AG04450 (cell line): ENCODE data around the gene CSNK1A1. TPM values are rescaled to one million over a fixed set of nuclear protein-coding genes. Genes with fewer than 3 reads are reported as not detected.
"Not testable (repeated sequence)": the region's sequence is repeated elsewhere in the genome, so short reads cannot be mapped to it uniquely, and the experiment has no call there.

Experiments
- CTCF ChIA-PET: fragments of 300-600, 350-600 bp; formaldehyde crosslinking; extraction: SDS; loops from one replicate; lab custom pipeline; 2022; ENCODE audit warnings: antibody characterized with exemption, inconsistent platforms; lab: Charles Lee
- POLR2A ChIA-PET: fragments of 350-600 bp; formaldehyde crosslinking; extraction: SDS; loops from one replicate; lab custom pipeline; 2021; ENCODE audit warnings: antibody characterized with exemption, inconsistent platforms; lab: Yijun Ruan, JAX
- DNase-seq: peaks from one replicate; pipeline ENCODE4 v3.0.0-alpha.2; 2011; ENCODE audit warnings: low read depth, low spot score
- H3K27ac ChIP-seq: one replicate; pipeline ENCODE4 v1.5.1; 2012; ENCODE audit warnings: low read depth, low read length, control low read depth
- H3K27me3 ChIP-seq: one replicate; pipeline ENCODE4 v1.6.0; 2012; ENCODE audit warnings: low read length; ENCODE audit not compliant: control insufficient read depth, insufficient read depth
- H3K4me3 ChIP-seq: 2 replicates; pipeline ENCODE4 v1.5.1; 2011; ENCODE audit warnings: mild to moderate bottlenecking, low read depth, low read length, control low read depth
- H3K9me3 ChIP-seq: 2 replicates; pipeline ENCODE4 v1.5.1; 2012; ENCODE audit warnings: low read length; ENCODE audit not compliant: control insufficient read depth, insufficient read depth
- polyA plus RNA-seq: library from polyadenylated mRNA; depleted of rRNA; stranded (reverse); fragments of >200 nt; gene quantifications from 2 replicates; pipeline ENCODE4 v1.2.3, GENCODE V29; 2011
- TF ChIP-seq, protein P1 (sequence below): IDR thresholded peaks from 2 replicates; pipeline ENCODE4 v1.5.1; 2011; ENCODE audit warnings: low read depth, low read length, control low read depth, inconsistent platforms

Gene CSNK1A1
- polyA plus RNA-seq, 1 experiment: 329 TPM

DNA sequence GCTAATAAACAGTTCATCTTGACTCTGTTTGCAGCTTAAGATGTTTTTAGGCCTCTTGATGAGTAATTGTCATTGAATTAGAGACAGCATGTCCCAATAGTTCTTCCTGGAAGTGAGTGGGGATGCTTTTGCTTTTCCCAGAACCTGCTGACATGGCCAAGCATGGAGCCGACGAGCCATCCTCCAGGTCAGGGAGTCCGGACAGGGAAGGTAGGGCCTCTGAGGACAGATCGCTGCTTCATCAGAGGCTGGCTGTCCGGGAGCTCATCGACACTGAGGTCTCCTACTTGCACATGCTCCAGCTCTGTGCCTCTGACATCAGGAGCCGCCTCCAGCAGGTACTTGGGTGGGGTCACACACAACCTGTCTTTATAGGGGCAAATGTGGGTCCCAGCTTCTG, 46.4 kb upstream of the CSNK1A1 start:
- Histone ChIP-seq H3K27me3 (peaks cover 2% of the 10 kb centered on the region), H3K27ac (no peak overlapping the region), H3K9me3 (no peaks in the 10 kb centered on the region), H3K4me3 (no peak overlapping the region)
- no peak for DNase-seq
- TF ChIP-seq, protein P1, sequence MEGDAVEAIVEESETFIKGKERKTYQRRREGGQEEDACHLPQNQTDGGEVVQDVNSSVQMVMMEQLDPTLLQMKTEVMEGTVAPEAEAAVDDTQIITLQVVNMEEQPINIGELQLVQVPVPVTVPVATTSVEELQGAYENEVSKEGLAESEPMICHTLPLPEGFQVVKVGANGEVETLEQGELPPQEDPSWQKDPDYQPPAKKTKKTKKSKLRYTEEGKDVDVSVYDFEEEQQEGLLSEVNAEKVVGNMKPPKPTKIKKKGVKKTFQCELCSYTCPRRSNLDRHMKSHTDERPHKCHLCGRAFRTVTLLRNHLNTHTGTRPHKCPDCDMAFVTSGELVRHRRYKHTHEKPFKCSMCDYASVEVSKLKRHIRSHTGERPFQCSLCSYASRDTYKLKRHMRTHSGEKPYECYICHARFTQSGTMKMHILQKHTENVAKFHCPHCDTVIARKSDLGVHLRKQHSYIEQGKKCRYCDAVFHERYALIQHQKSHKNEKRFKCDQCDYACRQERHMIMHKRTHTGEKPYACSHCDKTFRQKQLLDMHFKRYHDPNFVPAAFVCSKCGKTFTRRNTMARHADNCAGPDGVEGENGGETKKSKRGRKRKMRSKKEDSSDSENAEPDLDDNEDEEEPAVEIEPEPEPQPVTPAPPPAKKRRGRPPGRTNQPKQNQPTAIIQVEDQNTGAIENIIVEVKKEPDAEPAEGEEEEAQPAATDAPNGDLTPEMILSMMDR: no peak
- POLR2A ChIA-PET: no interaction called here
- CTCF ChIA-PET: no interaction called here

DNA sequence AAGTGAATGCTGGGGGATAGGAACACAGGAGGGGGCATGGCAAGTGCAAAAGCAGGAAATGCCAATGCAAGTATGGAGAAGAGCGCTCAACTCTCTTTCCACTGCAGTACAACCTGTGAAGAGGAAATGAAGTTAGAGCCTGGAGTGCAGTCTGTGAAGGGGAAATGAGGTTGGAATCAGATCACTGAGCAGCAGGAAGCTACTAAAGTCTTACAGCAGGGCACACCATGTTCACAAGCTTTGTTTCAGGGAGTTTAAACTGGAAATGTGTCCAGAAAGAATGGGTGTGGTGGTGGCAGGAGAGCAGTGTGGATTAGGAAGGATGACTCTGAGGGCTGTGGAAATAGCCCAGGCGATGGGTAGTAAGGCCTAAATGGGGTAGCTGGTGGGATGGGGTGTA, 45.5 kb upstream of the CSNK1A1 start:
- H3K4me3 ChIP-seq: no peak overlapping the region
- no peak for DNase-seq
- no peaks in the 10 kb centered on the region for H3K9me3 ChIP-seq
- TF ChIP-seq, protein P1: no peak
- ChIA-PET POLR2A (no interaction called here), CTCF (no interaction called here)
- peaks cover 4% of the 10 kb centered on the region for H3K27me3 ChIP-seq
- no peak overlapping the region for H3K27ac ChIP-seq

DNA sequence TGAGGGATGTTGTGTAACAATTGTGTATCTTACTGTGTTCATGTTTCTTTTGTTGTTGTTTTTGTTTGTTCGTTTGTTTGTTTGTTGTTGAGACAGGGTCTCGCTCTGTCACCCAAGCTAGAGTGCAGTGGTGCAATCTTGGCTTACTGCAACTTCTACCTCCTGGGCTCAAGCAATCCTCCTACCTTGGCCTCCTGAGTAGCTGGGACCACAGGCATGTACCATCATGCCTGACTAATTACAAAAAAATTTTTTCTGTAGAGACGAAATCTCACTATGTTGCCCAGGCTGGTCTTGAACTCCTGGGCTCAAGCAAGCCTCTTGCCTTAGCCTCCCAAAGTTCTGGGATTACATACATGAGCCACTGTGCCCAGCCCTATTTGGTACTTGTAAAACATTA, 43.9 kb upstream of the CSNK1A1 start:
- DNase-seq, H3K4me3 ChIP-seq, H3K27me3 ChIP-seq, H3K27ac ChIP-seq, H3K9me3 ChIP-seq: not testable (repeated sequence)
- POLR2A ChIA-PET: interaction anchor here (0.6 kb wide), 1 partner anchor 53 kb away, joined by 6 read pairs; no protein-coding TSS in a partner anchor
- CTCF ChIA-PET: interaction anchor here (0.8 to 1.1 kb wide), 2 partner anchors 23 to 24 kb away, joined by 3 to 4 read pairs; no protein-coding TSS in a partner anchor

DNA sequence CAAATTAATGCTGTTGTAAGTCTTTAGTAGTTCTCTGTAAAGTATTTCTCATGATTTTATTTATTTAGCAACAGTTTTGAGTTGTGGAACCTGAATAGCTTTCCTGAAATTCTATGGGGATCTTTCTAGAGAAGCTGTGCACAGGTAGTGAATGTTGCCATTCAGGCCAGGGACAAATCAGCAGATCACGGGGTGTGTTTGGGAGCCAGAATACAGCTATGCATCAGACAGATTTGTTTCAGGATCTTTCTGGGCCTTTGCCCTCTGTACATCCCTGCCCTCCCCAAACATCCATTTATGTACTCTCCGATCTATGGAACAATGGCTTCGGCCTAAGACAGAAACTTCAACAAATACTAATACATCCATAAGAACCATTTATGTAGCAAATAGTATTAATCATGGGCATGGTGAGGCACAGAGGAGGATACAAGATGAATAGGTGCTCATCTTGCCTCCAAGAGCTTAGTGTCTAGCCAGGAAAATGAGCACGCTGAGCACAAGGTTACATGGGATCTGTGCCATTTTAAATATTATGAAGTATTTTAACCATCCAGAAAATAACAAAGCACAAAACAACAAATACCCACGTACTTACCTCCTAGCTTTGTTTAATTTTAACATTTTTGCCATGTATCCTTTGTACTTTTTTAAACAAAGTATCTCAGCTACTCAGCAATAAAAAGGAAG, 43.1 kb upstream of the CSNK1A1 start:
- ChIA-PET CTCF (interaction anchor here (1.1 kb wide), 1 partner anchor 24 kb away, joined by 3 read pairs; no protein-coding TSS in a partner anchor), POLR2A (no interaction called here)
- no peak overlapping the region for H3K4me3 ChIP-seq
- TF ChIP-seq, protein P1: no peak
- no peak overlapping the region for H3K27ac ChIP-seq
- peaks cover 2% of the 10 kb centered on the region for H3K27me3 ChIP-seq
- DNase-seq: no peak
- H3K9me3 ChIP-seq: no peaks in the 10 kb centered on the region

DNA sequence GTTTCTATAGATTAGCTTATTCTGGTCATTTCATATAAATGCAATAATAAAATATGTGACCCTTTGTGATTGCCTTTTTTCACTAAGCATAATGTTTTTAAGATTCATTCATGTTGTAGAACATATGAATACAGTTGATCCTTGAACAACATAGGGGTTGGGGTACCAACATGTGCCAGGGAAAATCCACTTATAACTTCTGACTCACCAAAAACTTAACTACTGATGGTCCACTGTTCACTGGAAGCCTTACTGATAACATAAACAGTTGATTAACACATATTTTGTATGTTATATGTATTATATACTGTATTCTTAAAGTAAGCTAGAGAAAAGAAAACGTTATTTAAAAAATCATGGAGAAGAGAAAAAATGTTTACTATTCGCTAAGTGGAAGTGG, 42.1 kb upstream of the CSNK1A1 start:
- no peak for DNase-seq
- CTCF ChIA-PET: no interaction called here
- Histone ChIP-seq H3K9me3 (no peaks in the 10 kb centered on the region), H3K27ac (no peak overlapping the region), H3K4me3 (no peak overlapping the region), H3K27me3 (peaks cover 2% of the 10 kb centered on the region)
- POLR2A ChIA-PET: no interaction called here
- TF ChIP-seq, protein P1: no peak
